Tibial nerve (tissue), 4 donors: ENCODE results near the gene GNAZ. TPM values are rescaled to one million over a fixed set of nuclear protein-coding genes. Genes with fewer than 3 reads are reported as not detected.

Source experiments
- DNase-seq, 2 donors: peaks; one replicate each; pipeline ENCODE4 v3.0.0-alpha.2; 2019; ENCODE audit warnings: low spot score in 2 of 2
- H3K27ac ChIP-seq, 4 donors: fragments of 200-600 bp; sonication (generic) in 3 of 4; one replicate each; pipeline ENCODE4 v1.5.1; 2017 to 2019; ENCODE audit warnings: mild to moderate bottlenecking in 1 of 4
- H3K27me3 ChIP-seq, 2 donors: fragments of 200-600 bp; sonication (generic) in 1 of 2; one replicate each; pipeline versions ENCODE4 v1.5.1 to v1.6.0; 2017 to 2019
- H3K36me3 ChIP-seq, 3 donors: fragments of 200-600 bp; sonication (generic); one replicate each; pipeline ENCODE4 v1.5.1; 2018 to 2019
- H3K4me1 ChIP-seq, 4 donors: fragments of 200-600 bp; sonication (generic) in 3 of 4; one replicate each; pipeline ENCODE4 v1.5.1; 2017 to 2019
- H3K4me3 ChIP-seq, 4 donors: fragments of 200-600 bp; sonication (generic) in 3 of 4; one replicate each; pipeline ENCODE4 v1.5.1; 2017 to 2019; ENCODE audit warnings: mild to moderate bottlenecking in 1 of 4, moderate library complexity in 1 of 4
- H3K9me3 ChIP-seq, 4 donors: fragments of 200-600 bp; sonication (generic) in 3 of 4; one replicate each; pipeline ENCODE4 v1.5.1; 2017 to 2019
- CTCF ChIP-seq, 5 experiments: fragments of 200-600 bp in 3 of 5; fragments of 450-650 bp in 2 of 5; sonication (generic) in 3 of 5; IDR thresholded peaks; one replicate each; pipeline ENCODE4 v1.5.1; 2016 to 2019; ENCODE audit warnings: antibody characterized with exemption in 5 of 5, mild to moderate bottlenecking in 3 of 5, moderate library complexity in 2 of 5
- EP300 ChIP-seq, 2 donors: sonication (generic); formaldehyde crosslinking; IDR thresholded peaks; one replicate each; pipeline ENCODE4 v1.6.1; 2017; ENCODE audit warnings: antibody characterized with exemption in 2 of 2, mild to moderate bottlenecking in 1 of 2
- POLR2A ChIP-seq, 2 donors: fragments of 450-650 bp; IDR thresholded peaks; one replicate each; pipeline ENCODE4 v1.6.1; 2017; ENCODE audit warnings: antibody characterized with exemption in 2 of 2, mild to moderate bottlenecking in 2 of 2, moderate library complexity in 2 of 2
- WGBS, 2 donors: methylation state at CpG; one replicate each; pipeline ENCODE4 v1.1.5; 2018; 5-methylcytosine and 5-hydroxymethylcytosine counted together
- total RNA-seq, 4 donors: library from RNA; depleted of rRNA; stranded (reverse); fragments of >200 nt; gene quantifications; one replicate each; pipeline ENCODE4 v1.1.0, GENCODE V29; 2016

GNAZ gene
- total RNA-seq, 4 donors from 2014 or later, result 14.1 to 20.1 (median 18.0) TPM

GRCh38 chr22:23089010-23089409 is 18.7 kb downstream of the GNAZ start:
- TF ChIP-seq POLR2A (IDR thresholded peaks at IDR 0.05) (no peak), EP300 (IDR thresholded peaks at IDR 0.05) (no peak), CTCF (IDR thresholded peaks at IDR 0.05) (no peak)
- Histone ChIP-seq H3K4me3 (no peak overlapping the region), H3K27me3 (no peaks in the 10 kb centered on the region), H3K4me1 (peaks cover 0 to 4% (median 0%) of the 10 kb centered on the region in 4 donors), H3K9me3 (no peaks in the 10 kb centered on the region), H3K36me3 (no peaks in the 10 kb centered on the region), H3K27ac (no peak overlapping the region)
- 85 to 93% methylated on average over 9 to 10 of the region's 10 CpGs for WGBS, 2 donors
- DNase-seq, result no peak

- H3K36me3 ChIP-seq, result no peaks in the 10 kb centered on the region
- no peak for DNase-seq
- H3K27ac ChIP-seq, result no peak overlapping the region
- no peak overlapping the region for H3K4me3 ChIP-seq
- H3K27me3 ChIP-seq, result no peaks in the 10 kb centered on the region
- no peaks in the 10 kb centered on the region for H3K9me3 ChIP-seq
- H3K4me1 ChIP-seq, result peaks cover 0 to 4% (median 0%) of the 10 kb centered on the region in 4 donors
- TF ChIP-seq POLR2A (IDR thresholded peaks at IDR 0.05) (no peak), EP300 (IDR thresholded peaks at IDR 0.05) (no peak), CTCF (IDR thresholded peaks at IDR 0.05) (no peak)
- 87 to 92% methylated on average over 13 to 14 of the region's 14 CpGs for WGBS, 2 donors
Observed at GRCh38 chr22:23089633-23090456, 19.5 kb downstream of the GNAZ start.

- no peaks in the 10 kb centered on the region for H3K9me3 ChIP-seq
- peaks cover 0 to 3% (median 0%) of the 10 kb centered on the region in 3 donors for H3K36me3 ChIP-seq
- peaks cover 0 to 4% (median 0%) of the 10 kb centered on the region in 4 donors for H3K4me1 ChIP-seq
- TF ChIP-seq EP300 (IDR thresholded peaks at IDR 0.05), result no peak
- no peak for TF ChIP-seq POLR2A (IDR thresholded peaks at IDR 0.05)
- TF ChIP-seq CTCF (IDR thresholded peaks at IDR 0.05), result no peak
- no peaks in the 10 kb centered on the region for H3K27me3 ChIP-seq
- no peak overlapping the region for H3K4me3 ChIP-seq
- H3K27ac ChIP-seq, result no peak overlapping the region
- DNase-seq, result no peak
- WGBS, 2 donors, result 60 to 82% methylated on average over 3 of the region's 3 CpGs
Observed at GRCh38 chr22:23090457-23090835, 20.1 kb downstream of the GNAZ start.

GRCh38 chr22:23091760-23092159 is 21.4 kb downstream of the GNAZ start:
- H3K4me1 ChIP-seq, result no peaks in the 10 kb centered on the region
- no peaks in the 10 kb centered on the region for H3K9me3 ChIP-seq
- no peak overlapping the region for H3K4me3 ChIP-seq
- H3K27me3 ChIP-seq, result no peaks in the 10 kb centered on the region
- no peak overlapping the region for H3K27ac ChIP-seq
- DNase-seq, result no peak
- 84 to 90% methylated on average over 2 of the region's 2 CpGs for WGBS, 2 donors
- peaks cover 0 to 15% (median 0%) of the 10 kb centered on the region in 3 donors for H3K36me3 ChIP-seq
- TF ChIP-seq CTCF (IDR thresholded peaks at IDR 0.05), result no peak
- no peak for TF ChIP-seq EP300 (IDR thresholded peaks at IDR 0.05)
- no peak for TF ChIP-seq POLR2A (IDR thresholded peaks at IDR 0.05)

- H3K4me3 ChIP-seq, result no peak overlapping the region
- peaks cover 0 to 15% (median 0%) of the 10 kb centered on the region in 3 donors for H3K36me3 ChIP-seq
- DNase-seq, result no peak
- TF ChIP-seq CTCF (IDR thresholded peaks at IDR 0.05), result no peak
- TF ChIP-seq EP300 (IDR thresholded peaks at IDR 0.05), result no peak
- TF ChIP-seq POLR2A (IDR thresholded peaks at IDR 0.05), result no peak
- no peaks in the 10 kb centered on the region for H3K27me3 ChIP-seq
- no peaks in the 10 kb centered on the region for H3K9me3 ChIP-seq
- WGBS, 2 donors, result 93 to 96% methylated on average over 13 of the region's 13 CpGs
- H3K4me1 ChIP-seq, result peaks cover 0 to 5% (median 0%) of the 10 kb centered on the region in 4 donors
- no peak overlapping the region for H3K27ac ChIP-seq
Observed at GRCh38 chr22:23092217-23092955, 22.1 kb downstream of the GNAZ start.
